Mesodermal cell (in vitro differentiated cells): ENCODE measurements around the gene DPPA4.

ENCODE experiments used
- H3K27ac ChIP-seq: 2 replicates; pipeline ENCODE4 v1.7.0; 2013; ENCODE audit warnings: mild to moderate bottlenecking, low read depth, low read length, moderate library complexity; ENCODE audit not compliant: severe bottlenecking
- H3K36me3 ChIP-seq: 2 replicates; pipeline ENCODE4 v1.7.1; 2013; ENCODE audit warnings: mild to moderate bottlenecking, low read length, moderate library complexity; ENCODE audit not compliant: control insufficient read depth, insufficient read depth
- H3K4me1 ChIP-seq: one replicate; pipeline ENCODE4 v1.7.1; 2013; ENCODE audit warnings: mild to moderate bottlenecking, low read length; ENCODE audit not compliant: insufficient read depth, control insufficient read depth, poor library complexity, severe bottlenecking
- H3K4me3 ChIP-seq: 2 replicates; pipeline ENCODE4 v1.7.0; 2013; ENCODE audit warnings: low read length, control low read depth, mild to moderate bottlenecking; ENCODE audit not compliant: insufficient read depth, poor library complexity, severe bottlenecking; ENCODE audit errors: extremely low read depth
- H3K9me3 ChIP-seq: 2 replicates; pipeline ENCODE4 v1.7.1; 2013; ENCODE audit warnings: mild to moderate bottlenecking, low read length, moderate library complexity; ENCODE audit not compliant: control insufficient read depth
- WGBS, 2 experiments: methylation state at CpG; one replicate each; pipeline ENCODE4 v1.1.5; 2013; ENCODE audit warnings: missing lambda C conversion rate in 2 of 2; ENCODE audit not compliant: insufficient coverage in 2 of 2; 5-methylcytosine and 5-hydroxymethylcytosine counted together

Gene DPPA4

GRCh38 chr3:109284071-109284470, 53.3 kb downstream of the DPPA4 start:
- Histone ChIP-seq H3K27ac (no peak overlapping the region), H3K36me3 (no peaks in the 10 kb centered on the region), H3K4me3 (no peak overlapping the region)

GRCh38 chr3:109278546-109278945, 58.8 kb downstream of the DPPA4 start:
- H3K4me1 ChIP-seq: no peaks in the 10 kb centered on the region
- no peak overlapping the region for H3K27ac ChIP-seq
- 100% methylated on average over 1 of the region's 1 CpG; no CpG with 5 or more reads in 1 of the 2 experiments for WGBS, 2 experiments
- no peaks in the 10 kb centered on the region for H3K36me3 ChIP-seq
- no peak overlapping the region for H3K4me3 ChIP-seq
- H3K9me3 ChIP-seq: no peaks in the 10 kb centered on the region

More at GRCh38 chr3:109284071-109284470, 53.3 kb downstream of the DPPA4 start:
- H3K4me1 ChIP-seq: no peaks in the 10 kb centered on the region
- no peaks in the 10 kb centered on the region for H3K9me3 ChIP-seq

GRCh38 chr3:109278141-109278540, 59.2 kb downstream of the DPPA4 start:
- Histone ChIP-seq H3K36me3 (no peaks in the 10 kb centered on the region), H3K9me3 (no peaks in the 10 kb centered on the region)

More at GRCh38 chr3:109278141-109278540, 59.2 kb downstream of the DPPA4 start:
- 85 to 86% methylated on average over 2 of the region's 3 CpGs for WGBS, 2 experiments
- Histone ChIP-seq H3K27ac (no peak overlapping the region), H3K4me3 (no peak overlapping the region), H3K4me1 (no peaks in the 10 kb centered on the region)
